Stimulated activated CD4-positive, alpha-beta T cell treated with anti-CD3 and anti-CD28 coated beads, Interleukin-1b, Interleukin-23, amount 100 ng/mL, for 48 hours (primary cell): ENCODE measurements around the gene MYO1D.
A peak's percentile ranks its signal among the peaks of the same experiment; 100 is the strongest.
"Not testable (repeated sequence)": the region's sequence is repeated elsewhere in the genome, so short reads cannot be mapped to it uniquely, and the experiment has no call there.

Source experiments
- DNase-seq: peaks from one replicate; pipeline ENCODE4 v3.0.0-alpha.2; 2020

The MYO1D gene

GRCh38 chr17:32876417-32877163 lies at the start of gene MYO1D:
MYO1D (minus strand) TSS chr17:32877124; CDS start chr17:32876872, 252 bp downstream.
- peak; percentile 75 for DNase-seq

GRCh38 chr17:32926183-32926582 lies 49.3 kb upstream of the MYO1D start:
- DNase-seq = no peak

GRCh38 chr17:32923905-32924304 lies 47.0 kb upstream of the MYO1D start:
- DNase-seq = not testable (repeated sequence)

- DNase-seq = no peak
Measured at GRCh38 chr17:32921017-32921416, 44.1 kb upstream of the MYO1D start.

- no peak for DNase-seq
Measured at GRCh38 chr17:32920293-32920692, 43.4 kb upstream of the MYO1D start.

GRCh38 chr17:32919876-32920275 lies 43.0 kb upstream of the MYO1D start:
- DNase-seq = not testable (repeated sequence)

GRCh38 chr17:32917842-32918241 lies 40.9 kb upstream of the MYO1D start:
- DNase-seq = no peak

GRCh38 chr17:32917081-32917480 lies 40.2 kb upstream of the MYO1D start:
- DNase-seq = no peak

GRCh38 chr17:32916134-32916533 lies 39.2 kb upstream of the MYO1D start:
- DNase-seq = no peak

- no peak for DNase-seq
Measured at GRCh38 chr17:32915245-32915644, 38.3 kb upstream of the MYO1D start.

- peak; percentile 37 for DNase-seq
Measured at GRCh38 chr17:32914181-32914580, 37.3 kb upstream of the MYO1D start.

- no peak for DNase-seq
Measured at GRCh38 chr17:32913593-32913992, 36.7 kb upstream of the MYO1D start.

GRCh38 chr17:32912218-32912897 lies 35.4 kb upstream of the MYO1D start:
- DNase-seq = no peak

- no peak for DNase-seq
Measured at GRCh38 chr17:32910769-32911168, 33.8 kb upstream of the MYO1D start.

- DNase-seq = peak; percentile 53
Measured at GRCh38 chr17:32909787-32910369, 33.0 kb upstream of the MYO1D start.

GRCh38 chr17:32907583-32907982 lies 30.7 kb upstream of the MYO1D start:
- no peak for DNase-seq

GRCh38 chr17:32904891-32905290 lies 28.0 kb upstream of the MYO1D start:
- DNase-seq = no peak

- DNase-seq = peak; percentile 15
Measured at GRCh38 chr17:32903774-32904673, 27.1 kb upstream of the MYO1D start.

GRCh38 chr17:32901743-32902142 lies 24.8 kb upstream of the MYO1D start:
- no peak for DNase-seq

GRCh38 chr17:32899236-32900013 lies 22.5 kb upstream of the MYO1D start:
- DNase-seq = no peak

- DNase-seq = no peak
Measured at GRCh38 chr17:32896647-32897258, 19.8 kb upstream of the MYO1D start.

- no peak for DNase-seq
Measured at GRCh38 chr17:32894245-32894644, 17.3 kb upstream of the MYO1D start.
